Neural cell (in vitro differentiated cells): Measurements from ENCODE around the gene SH3GL1. TPM values are rescaled to one million over a fixed set of nuclear protein-coding genes. Genes with fewer than 3 reads are reported as not detected.

Source experiments
- H2AFZ ChIP-seq: fragments of 200-600, 300-800 bp; sonication (generic), shearing (Covaris generic); 2 replicates; pipeline ENCODE4 v1.6.0; 2014; ENCODE audit warnings: low read depth, mild to moderate bottlenecking, antibody characterized with exemption, low read length, moderate library complexity
- H3F3A ChIP-seq: fragments of 200-600 bp; shearing (Covaris generic); 2 replicates; pipeline ENCODE4 v1.6.1; 2016; ENCODE audit warnings: mild to moderate bottlenecking, moderate library complexity, mixed read lengths, antibody characterized with exemption, low read length; ENCODE audit not compliant: insufficient read depth, poor library complexity, severe bottlenecking
- H3K27ac ChIP-seq: fragments of 200-600, 300-800 bp; sonication (generic), shearing (Covaris generic); 2 replicates; pipeline ENCODE4 v1.5.1; 2014; ENCODE audit warnings: mild to moderate bottlenecking, low read length, moderate library complexity
- H3K27me3 ChIP-seq: fragments of 300-800, 200-600 bp; sonication (generic), shearing (Covaris generic); 2 replicates; pipeline ENCODE4 v1.6.0; 2014; ENCODE audit warnings: mild to moderate bottlenecking, low read depth, low read length, moderate library complexity; ENCODE audit not compliant: insufficient read depth
- H3K36me3 ChIP-seq: fragments of 300-800, 200-600 bp; sonication (generic), shearing (Covaris generic); 2 replicates; pipeline ENCODE4 v1.5.1; 2014; ENCODE audit warnings: mild to moderate bottlenecking, antibody characterized with exemption, low read length, moderate library complexity; ENCODE audit not compliant: insufficient read depth
- H3K4me2 ChIP-seq: fragments of 300-800, 200-600 bp; sonication (generic), shearing (Covaris generic); 2 replicates; pipeline ENCODE4 v1.6.0; 2014; ENCODE audit warnings: mild to moderate bottlenecking, low read length
- H3K4me3 ChIP-seq: fragments of 300-800, 200-600 bp; sonication (generic), shearing (Covaris generic); 2 replicates; pipeline ENCODE4 v1.5.1; 2014; ENCODE audit warnings: mild to moderate bottlenecking, low read length, moderate library complexity
- H3K79me2 ChIP-seq: fragments of 200-600 bp; shearing (Covaris generic); replicated peaks from 2 replicates; pipeline ENCODE4 v1.6.0; 2014; ENCODE audit warnings: mild to moderate bottlenecking, low read length, moderate library complexity; ENCODE audit not compliant: insufficient read depth
- H3K9ac ChIP-seq: fragments of 300-800, 200-600 bp; sonication (generic), shearing (Covaris generic); 2 replicates; pipeline ENCODE4 v1.6.1; 2016; ENCODE audit warnings: mild to moderate bottlenecking, low read length, mixed read lengths
- H3K9me2 ChIP-seq: fragments of 200-600 bp; shearing (Covaris generic); 2 replicates; pipeline ENCODE4 v1.6.1; 2016; ENCODE audit warnings: mild to moderate bottlenecking, low read length, mixed read lengths; ENCODE audit not compliant: insufficient read depth
- H3K9me3 ChIP-seq: fragments of 200-600, 300-800 bp; sonication (generic), shearing (Covaris generic); 2 replicates; pipeline ENCODE4 v1.6.1; 2016; ENCODE audit warnings: mild to moderate bottlenecking, mixed run types, low read length, moderate library complexity, mixed read lengths
- H4K20me1 ChIP-seq: fragments of 200-600 bp; shearing (Covaris generic); 2 replicates; pipeline ENCODE4 v1.6.1; 2016; ENCODE audit warnings: mild to moderate bottlenecking, mixed run types; ENCODE audit not compliant: insufficient read depth
- CTCF ChIP-seq: fragments of 450-650 bp; IDR thresholded peaks from 2 replicates; pipeline ENCODE4 v1.5.1; 2014; ENCODE audit warnings: antibody characterized with exemption, mild to moderate bottlenecking, moderate library complexity; ENCODE audit not compliant: poor library complexity, severe bottlenecking
- EP300 ChIP-seq: fragments of 450-650 bp; conservative IDR thresholded peaks from 2 replicates; pipeline ENCODE4 v1.6.1; 2014; ENCODE audit warnings: antibody characterized with exemption, mild to moderate bottlenecking, moderate library complexity; ENCODE audit not compliant: poor library complexity, severe bottlenecking
- EZH2 ChIP-seq: fragments of 200-600, 300-800 bp; shearing (Covaris generic), sonication (generic); IDR thresholded peaks from 2 replicates; pipeline ENCODE4 v1.6.1; 2014; ENCODE audit warnings: antibody characterized with exemption, low read length, borderline replicate concordance, mild to moderate bottlenecking; ENCODE audit not compliant: insufficient read depth, poor library complexity, severe bottlenecking
- MXI1 ChIP-seq: fragments of 450-650 bp; conservative IDR thresholded peaks from 2 replicates; pipeline ENCODE4 v1.6.1; 2014; ENCODE audit warnings: antibody characterized with exemption, mild to moderate bottlenecking; ENCODE audit not compliant: poor library complexity, severe bottlenecking
- POLR2AphosphoS5 ChIP-seq: IDR thresholded peaks from 2 replicates; pipeline ENCODE4 v1.6.1; 2012
- RAD21 ChIP-seq: fragments of 450-650 bp; conservative IDR thresholded peaks from 2 replicates; pipeline ENCODE4 v1.6.1; 2014; ENCODE audit warnings: antibody characterized with exemption, mild to moderate bottlenecking, moderate library complexity
- REST ChIP-seq: IDR thresholded peaks from 2 replicates; pipeline ENCODE4 v1.6.1; 2012; ENCODE audit warnings: borderline replicate concordance
- SMC3 ChIP-seq: fragments of 450-650 bp; conservative IDR thresholded peaks from 2 replicates; pipeline ENCODE4 v1.6.1; 2014; ENCODE audit warnings: antibody characterized with exemption, mild to moderate bottlenecking, moderate library complexity; ENCODE audit not compliant: poor library complexity
- TAF1 ChIP-seq: IDR thresholded peaks from 2 replicates; pipeline ENCODE4 v1.6.1; 2012; ENCODE audit warnings: low read depth
- polyA plus RNA-seq: library from polyadenylated mRNA; depleted of rRNA; stranded (reverse); fragments of >200 nt; gene quantifications from 2 replicates; pipeline ENCODE4 v1.2.3, GENCODE V29; 2014

Gene SH3GL1
- polyA plus RNA-seq, 1 donor from 2014 or later, result 25.2 TPM

- H4K20me1 ChIP-seq, result no peaks in the 10 kb centered on the region
Observed at GRCh38 chr19:4366666-4367335, 33.5 kb downstream of the SH3GL1 start.

GRCh38 chr19:4365791-4366665 is 34.3 kb downstream of the SH3GL1 start:
- H3K9ac ChIP-seq, result no peak overlapping the region
- no peaks in the 10 kb centered on the region for H3K79me2 ChIP-seq
- no peak overlapping the region for H2AFZ ChIP-seq
- no peaks in the 10 kb centered on the region for H3K9me2 ChIP-seq
- TF ChIP-seq POLR2AphosphoS5 (peak; percentile 12), EZH2 (no peak)
- H3K27ac ChIP-seq, result no peak overlapping the region
- no peaks in the 10 kb centered on the region for H3K36me3 ChIP-seq
- no peak overlapping the region for H3K4me2 ChIP-seq
- H4K20me1 ChIP-seq, result no peaks in the 10 kb centered on the region
- H3K27me3 ChIP-seq, result no peaks in the 10 kb centered on the region
- H3K9me3 ChIP-seq, result no peaks in the 10 kb centered on the region
- H3K4me3 ChIP-seq, result no peak overlapping the region
- no peaks in the 10 kb centered on the region for H3F3A ChIP-seq

More at GRCh38 chr19:4366666-4367335, 33.5 kb downstream of the SH3GL1 start:
- H3K27ac ChIP-seq, result no peak overlapping the region
- H3K36me3 ChIP-seq, result no peaks in the 10 kb centered on the region
- no peaks in the 10 kb centered on the region for H3K9me2 ChIP-seq
- no peak overlapping the region for H3K9ac ChIP-seq
- no peaks in the 10 kb centered on the region for H3F3A ChIP-seq
- peak; percentile 1 for TF ChIP-seq POLR2AphosphoS5
- TF ChIP-seq REST, result no peak
- H3K4me3 ChIP-seq, result no peak overlapping the region
- no peak overlapping the region for H3K4me2 ChIP-seq
- no peaks in the 10 kb centered on the region for H3K27me3 ChIP-seq
- H3K9me3 ChIP-seq, result no peaks in the 10 kb centered on the region
- H2AFZ ChIP-seq, result no peak overlapping the region
- H3K79me2 ChIP-seq, result no peaks in the 10 kb centered on the region

GRCh38 chr19:4365341-4365740 is 35.0 kb downstream of the SH3GL1 start:
- H3K36me3 ChIP-seq, result no peaks in the 10 kb centered on the region
- H3K79me2 ChIP-seq, result no peaks in the 10 kb centered on the region
- H2AFZ ChIP-seq, result no peak overlapping the region
- H4K20me1 ChIP-seq, result no peaks in the 10 kb centered on the region
- no peak overlapping the region for H3K9ac ChIP-seq
- H3K9me2 ChIP-seq, result no peaks in the 10 kb centered on the region
- H3F3A ChIP-seq, result no peaks in the 10 kb centered on the region
- no peak overlapping the region for H3K4me3 ChIP-seq
- H3K9me3 ChIP-seq, result no peaks in the 10 kb centered on the region
- no peak overlapping the region for H3K4me2 ChIP-seq
- H3K27ac ChIP-seq, result no peak overlapping the region
- TF ChIP-seq EZH2 (no peak), SMC3 (no peak), MXI1 (no peak), TAF1 (no peak), CTCF (no peak), REST (no peak), POLR2AphosphoS5 (no peak), RAD21 (no peak), EP300 (no peak)
- no peaks in the 10 kb centered on the region for H3K27me3 ChIP-seq
